Glutamatergic neuron (in vitro differentiated cells): Measurements from ENCODE around the gene ERCC6L. TPM values are rescaled to one million over a fixed set of nuclear protein-coding genes. Genes with fewer than 3 reads are reported as not detected.
A peak's percentile ranks its signal among the peaks of the same experiment; 100 is the strongest.

Source experiments
- DNase-seq: peaks from one replicate; pipeline ENCODE4 v3.0.0; 2022
- H3K27ac Mint-ChIP-seq: one replicate; pipeline ENCODE4 v1.8.0; 2020; ENCODE audit warnings: mild to moderate bottlenecking, mixed read lengths, inconsistent platforms; ENCODE audit not compliant: unreplicated experiment
- H3K27me3 Mint-ChIP-seq: one replicate; pipeline ENCODE4 v1.8.0; 2020; ENCODE audit warnings: mild to moderate bottlenecking, moderate library complexity, mixed read lengths, inconsistent platforms; ENCODE audit not compliant: unreplicated experiment
- H3K36me3 Mint-ChIP-seq: one replicate; pipeline ENCODE4 v1.8.0; 2020; ENCODE audit warnings: mild to moderate bottlenecking, mixed read lengths, inconsistent platforms; ENCODE audit not compliant: unreplicated experiment
- H3K4me1 Mint-ChIP-seq: one replicate; pipeline ENCODE4 v1.8.0; 2020; ENCODE audit warnings: mild to moderate bottlenecking, low read depth, mixed read lengths, inconsistent platforms; ENCODE audit not compliant: unreplicated experiment
- H3K4me3 Mint-ChIP-seq: one replicate; pipeline ENCODE4 v1.8.0; 2020; ENCODE audit warnings: mild to moderate bottlenecking, mixed read lengths, inconsistent platforms; ENCODE audit not compliant: unreplicated experiment
- H3K9me3 Mint-ChIP-seq: one replicate; pipeline ENCODE4 v1.8.0; 2020; ENCODE audit warnings: mild to moderate bottlenecking, moderate library complexity, mixed read lengths, inconsistent platforms; ENCODE audit not compliant: unreplicated experiment
- long read RNA-seq: library from polyadenylated mRNA; unstranded; transcript quantifications from one replicate; pipeline ENCODE4 v2.0.0, GENCODE V29; 2020; ENCODE audit not compliant: unreplicated experiment
- total RNA-seq: library from RNA; stranded (reverse); fragmentation: NEBNext Ultra II Directional; extraction: Animal tissue kit (Norgen Biotek cat#: 25700); gene quantifications from one replicate; pipeline ENCODE4 v1.2.1, GENCODE V29; 2021; ENCODE audit not compliant: unreplicated experiment
- TF ChIP-seq, protein P1 (sequence below): fragments of 200-600 bp; sonication (generic); IDR thresholded peaks from one replicate; pipeline ENCODE4 v1.5.0; 2021; ENCODE audit not compliant: partially characterized antibody, unreplicated experiment

Gene ERCC6L, protein sequence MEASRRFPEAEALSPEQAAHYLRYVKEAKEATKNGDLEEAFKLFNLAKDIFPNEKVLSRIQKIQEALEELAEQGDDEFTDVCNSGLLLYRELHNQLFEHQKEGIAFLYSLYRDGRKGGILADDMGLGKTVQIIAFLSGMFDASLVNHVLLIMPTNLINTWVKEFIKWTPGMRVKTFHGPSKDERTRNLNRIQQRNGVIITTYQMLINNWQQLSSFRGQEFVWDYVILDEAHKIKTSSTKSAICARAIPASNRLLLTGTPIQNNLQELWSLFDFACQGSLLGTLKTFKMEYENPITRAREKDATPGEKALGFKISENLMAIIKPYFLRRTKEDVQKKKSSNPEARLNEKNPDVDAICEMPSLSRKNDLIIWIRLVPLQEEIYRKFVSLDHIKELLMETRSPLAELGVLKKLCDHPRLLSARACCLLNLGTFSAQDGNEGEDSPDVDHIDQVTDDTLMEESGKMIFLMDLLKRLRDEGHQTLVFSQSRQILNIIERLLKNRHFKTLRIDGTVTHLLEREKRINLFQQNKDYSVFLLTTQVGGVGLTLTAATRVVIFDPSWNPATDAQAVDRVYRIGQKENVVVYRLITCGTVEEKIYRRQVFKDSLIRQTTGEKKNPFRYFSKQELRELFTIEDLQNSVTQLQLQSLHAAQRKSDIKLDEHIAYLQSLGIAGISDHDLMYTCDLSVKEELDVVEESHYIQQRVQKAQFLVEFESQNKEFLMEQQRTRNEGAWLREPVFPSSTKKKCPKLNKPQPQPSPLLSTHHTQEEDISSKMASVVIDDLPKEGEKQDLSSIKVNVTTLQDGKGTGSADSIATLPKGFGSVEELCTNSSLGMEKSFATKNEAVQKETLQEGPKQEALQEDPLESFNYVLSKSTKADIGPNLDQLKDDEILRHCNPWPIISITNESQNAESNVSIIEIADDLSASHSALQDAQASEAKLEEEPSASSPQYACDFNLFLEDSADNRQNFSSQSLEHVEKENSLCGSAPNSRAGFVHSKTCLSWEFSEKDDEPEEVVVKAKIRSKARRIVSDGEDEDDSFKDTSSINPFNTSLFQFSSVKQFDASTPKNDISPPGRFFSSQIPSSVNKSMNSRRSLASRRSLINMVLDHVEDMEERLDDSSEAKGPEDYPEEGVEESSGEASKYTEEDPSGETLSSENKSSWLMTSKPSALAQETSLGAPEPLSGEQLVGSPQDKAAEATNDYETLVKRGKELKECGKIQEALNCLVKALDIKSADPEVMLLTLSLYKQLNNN
- total RNA-seq: 1.2 TPM
- long read RNA-seq: 0 reads

DNA sequence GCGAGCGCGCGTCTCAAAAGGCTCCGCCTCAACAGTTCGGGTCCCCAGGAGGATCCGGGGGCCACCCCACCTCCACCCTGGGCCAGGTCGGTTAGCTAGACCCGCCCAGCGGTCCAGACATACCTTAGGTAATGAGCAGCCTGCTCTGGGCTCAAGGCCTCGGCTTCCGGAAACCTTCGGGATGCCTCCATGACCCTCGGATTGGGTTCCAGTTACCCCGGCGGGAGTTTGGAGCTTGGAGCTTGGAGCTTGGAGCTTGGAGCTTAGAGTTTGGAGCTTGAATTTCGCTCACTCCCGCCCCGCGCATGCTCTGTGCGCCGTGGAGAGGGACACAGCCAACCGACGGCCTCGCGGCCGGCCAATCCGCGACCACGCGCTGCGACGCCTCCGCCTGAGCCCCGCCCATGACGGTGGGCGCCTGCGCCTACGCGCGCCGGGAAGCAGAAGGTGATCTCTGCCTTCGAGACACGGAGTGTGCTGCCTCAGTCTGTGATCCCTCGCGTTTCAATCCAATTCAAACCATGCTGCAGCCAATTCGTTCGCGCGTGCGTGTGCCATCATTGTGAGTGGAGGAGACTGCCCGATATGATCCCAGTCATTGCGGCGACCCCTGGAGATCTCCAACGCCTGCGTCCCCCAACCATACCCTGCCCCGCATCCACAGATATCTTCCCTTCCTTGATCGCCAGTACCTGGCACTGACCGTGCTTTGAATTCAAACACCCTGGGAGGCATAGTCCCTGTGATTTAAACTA lies at the start of gene ERCC6L:
ERCC6L (minus strand) TSS at position 307 of the 755 bp plus-strand sequence; CDS start at position 191, 116 bp downstream.
- Mint-ChIP-seq H3K27me3 (peaks cover 4% of the 10 kb centered on the region), H3K4me1 (no peaks in the 10 kb centered on the region), H3K27ac (peak within 1 kb of the TSS; percentile 93), H3K36me3 (no peaks in the 10 kb centered on the region), H3K4me3 (peak within 1 kb of the TSS; percentile 95), H3K9me3 (no peaks in the 10 kb centered on the region)
- DNase-seq: peak; percentile 92
- TF ChIP-seq, protein P1, sequence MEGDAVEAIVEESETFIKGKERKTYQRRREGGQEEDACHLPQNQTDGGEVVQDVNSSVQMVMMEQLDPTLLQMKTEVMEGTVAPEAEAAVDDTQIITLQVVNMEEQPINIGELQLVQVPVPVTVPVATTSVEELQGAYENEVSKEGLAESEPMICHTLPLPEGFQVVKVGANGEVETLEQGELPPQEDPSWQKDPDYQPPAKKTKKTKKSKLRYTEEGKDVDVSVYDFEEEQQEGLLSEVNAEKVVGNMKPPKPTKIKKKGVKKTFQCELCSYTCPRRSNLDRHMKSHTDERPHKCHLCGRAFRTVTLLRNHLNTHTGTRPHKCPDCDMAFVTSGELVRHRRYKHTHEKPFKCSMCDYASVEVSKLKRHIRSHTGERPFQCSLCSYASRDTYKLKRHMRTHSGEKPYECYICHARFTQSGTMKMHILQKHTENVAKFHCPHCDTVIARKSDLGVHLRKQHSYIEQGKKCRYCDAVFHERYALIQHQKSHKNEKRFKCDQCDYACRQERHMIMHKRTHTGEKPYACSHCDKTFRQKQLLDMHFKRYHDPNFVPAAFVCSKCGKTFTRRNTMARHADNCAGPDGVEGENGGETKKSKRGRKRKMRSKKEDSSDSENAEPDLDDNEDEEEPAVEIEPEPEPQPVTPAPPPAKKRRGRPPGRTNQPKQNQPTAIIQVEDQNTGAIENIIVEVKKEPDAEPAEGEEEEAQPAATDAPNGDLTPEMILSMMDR: no peak

DNA sequence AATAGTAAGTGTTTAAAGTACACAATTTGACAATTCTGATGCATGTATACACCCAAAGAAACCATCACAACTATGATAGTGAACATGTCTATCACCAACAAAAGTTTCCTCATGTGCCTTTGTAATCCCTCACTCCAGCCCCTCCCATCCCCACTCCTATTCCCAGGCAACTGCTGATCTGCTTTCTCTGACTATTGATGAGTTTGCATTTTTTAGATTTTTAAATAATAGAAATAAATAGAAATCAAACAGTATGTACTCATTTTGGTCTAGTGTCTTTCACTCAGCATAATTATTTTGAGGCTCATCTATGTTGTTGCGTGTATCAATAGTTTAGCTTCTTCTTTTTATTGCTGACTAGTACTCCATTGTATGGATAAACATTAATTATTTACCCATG lies 43.5 kb upstream of the ERCC6L start:
- H3K4me1 Mint-ChIP-seq: peaks cover 1% of the 10 kb centered on the region
- no peaks in the 10 kb centered on the region for H3K27me3 Mint-ChIP-seq
- TF ChIP-seq, protein P1: no peak
- no peaks in the 10 kb centered on the region for H3K36me3 Mint-ChIP-seq
- no peak overlapping the region for H3K4me3 Mint-ChIP-seq
- no peak overlapping the region for H3K27ac Mint-ChIP-seq
- no peaks in the 10 kb centered on the region for H3K9me3 Mint-ChIP-seq
- DNase-seq: no peak

DNA sequence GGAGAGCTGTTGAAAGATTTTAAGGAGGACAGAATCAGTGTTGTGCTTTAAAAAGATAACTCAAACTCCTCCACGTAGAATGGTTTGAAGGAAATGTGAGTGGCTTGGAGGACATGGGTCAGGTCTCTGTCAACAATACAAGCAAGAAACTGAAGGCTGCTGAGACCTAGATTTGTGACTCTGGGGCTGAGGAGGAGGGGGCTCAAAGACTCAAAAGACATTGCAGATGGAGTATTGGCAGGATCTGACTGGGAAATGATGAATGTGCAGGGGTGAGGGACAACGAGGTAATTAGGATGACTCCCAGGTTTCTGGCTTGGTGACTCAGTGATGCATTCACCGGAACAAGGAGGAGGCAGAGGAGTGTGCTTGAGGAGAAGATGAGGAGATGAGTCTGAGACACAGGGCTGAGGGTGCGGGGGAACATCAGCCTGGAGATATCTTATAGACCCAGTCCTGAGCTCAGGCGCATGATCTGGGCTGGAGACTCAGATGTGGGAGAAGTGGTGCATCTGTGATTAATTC lies 41.6 kb upstream of the ERCC6L start:
- no peak overlapping the region for H3K4me3 Mint-ChIP-seq

DNA sequence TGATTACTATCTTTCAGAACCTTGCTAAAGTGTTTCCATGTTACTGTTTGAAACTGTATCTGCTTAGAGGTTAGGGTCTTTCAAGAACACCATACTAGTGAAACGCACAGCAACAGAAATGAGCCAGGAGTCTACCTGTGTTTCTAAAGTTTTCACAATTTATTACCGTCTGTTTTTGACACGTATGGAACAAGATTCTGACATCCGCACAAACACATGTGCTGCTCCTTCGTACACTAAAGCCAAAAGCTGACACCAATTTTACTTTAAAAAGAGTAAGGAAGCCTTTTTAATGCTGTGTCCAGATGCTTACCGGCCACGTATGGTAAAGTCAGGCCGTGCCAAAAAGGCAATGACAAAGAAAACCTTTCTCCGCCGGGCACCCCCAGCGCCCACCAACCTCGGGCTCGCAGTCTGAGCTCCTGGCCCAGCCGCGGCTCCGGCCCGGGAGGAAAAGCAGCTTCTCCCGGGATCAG lies 37.7 kb upstream of the ERCC6L start:
- peak overlapping the region; percentile 84 for H3K4me3 Mint-ChIP-seq
- peaks cover 12% of the 10 kb centered on the region for H3K4me1 Mint-ChIP-seq
- no peaks in the 10 kb centered on the region for H3K27me3 Mint-ChIP-seq
- no peak for DNase-seq
- no peaks in the 10 kb centered on the region for H3K36me3 Mint-ChIP-seq
- TF ChIP-seq, protein P1: no peak
- H3K9me3 Mint-ChIP-seq: no peaks in the 10 kb centered on the region
- H3K27ac Mint-ChIP-seq: peak overlapping the region; percentile 80

More for the DNA sequence above, 41.6 kb upstream of the ERCC6L start:
- peaks cover 4% of the 10 kb centered on the region for H3K4me1 Mint-ChIP-seq
- TF ChIP-seq, protein P1: no peak
- H3K9me3 Mint-ChIP-seq: no peaks in the 10 kb centered on the region
- no peaks in the 10 kb centered on the region for H3K27me3 Mint-ChIP-seq
- H3K36me3 Mint-ChIP-seq: no peaks in the 10 kb centered on the region
- H3K27ac Mint-ChIP-seq: no peak overlapping the region
- no peak for DNase-seq
